Large intestine (tissue), 3 donors: Measurements from ENCODE around the gene TPRG1L. TPM values are rescaled to one million over a fixed set of nuclear protein-coding genes. Genes with fewer than 3 reads are reported as not detected.

Source experiments
- DNase-seq, 2 donors: peaks; one replicate each; pipeline versions ENCODE4 v3.0.0 to v3.0.0-alpha.2; 2013
- H3K27ac ChIP-seq: one replicate; pipeline ENCODE4 v1.5.1; 2013; ENCODE audit warnings: low read length
- H3K27me3 ChIP-seq: 2 replicates; pipeline ENCODE4 v1.6.1; 2013; ENCODE audit warnings: low read length; ENCODE audit not compliant: control insufficient read depth, insufficient read depth
- H3K36me3 ChIP-seq: 2 replicates; pipeline ENCODE4 v1.6.1; 2013; ENCODE audit warnings: low read length; ENCODE audit not compliant: control insufficient read depth, insufficient read depth
- H3K4me1 ChIP-seq: one replicate; pipeline ENCODE4 v1.6.1; 2013; ENCODE audit warnings: low read length; ENCODE audit not compliant: control insufficient read depth, insufficient read depth
- H3K4me3 ChIP-seq: one replicate; pipeline ENCODE4 v1.5.1; 2013; ENCODE audit warnings: low read length
- H3K9me3 ChIP-seq: one replicate; pipeline ENCODE4 v1.6.1; 2013; ENCODE audit warnings: mild to moderate bottlenecking, low read depth, low read length, moderate library complexity; ENCODE audit not compliant: control insufficient read depth
- WGBS: methylation state at CpG from one replicate; pipeline ENCODE4 v1.1.5; 2013; ENCODE audit warnings: low lambda C conversion rate; ENCODE audit not compliant: insufficient coverage; 5-methylcytosine and 5-hydroxymethylcytosine counted together
- polyA plus RNA-seq: library from polyadenylated mRNA; unstranded; fragments of 120-200 nt; gene quantifications from one replicate; pipeline ENCODE4 v1.2.1, GENCODE V29; 2013

Gene TPRG1L
- polyA plus RNA-seq, 1 donor = 81.6 TPM

- H3K9me3 ChIP-seq = no peaks in the 10 kb centered on the region
- peaks cover 6% of the 10 kb centered on the region for H3K27me3 ChIP-seq
These were observed 15.6 kb upstream of the TPRG1L start for GRCh38 chr1:3609016-3609768.

GRCh38 chr1:3609769-3610526 is 14.9 kb upstream of the TPRG1L start:
- WGBS = no CpG with 5 or more reads among the region's 24 CpGs
- Histone ChIP-seq H3K27ac (no peak overlapping the region), H3K4me3 (no peak overlapping the region), H3K9me3 (no peaks in the 10 kb centered on the region), H3K27me3 (peaks cover 6% of the 10 kb centered on the region), H3K4me1 (peaks cover 23% of the 10 kb centered on the region), H3K36me3 (no peaks in the 10 kb centered on the region)
- no peak for DNase-seq

More at GRCh38 chr1:3609016-3609768, 15.6 kb upstream of the TPRG1L start:
- Histone ChIP-seq H3K4me1 (peaks cover 23% of the 10 kb centered on the region), H3K27ac (no peak overlapping the region), H3K36me3 (no peaks in the 10 kb centered on the region), H3K4me3 (no peak overlapping the region)
- no peak for DNase-seq
- no CpG with 5 or more reads among the region's 22 CpGs for WGBS

GRCh38 chr1:3610527-3611169 is 14.2 kb upstream of the TPRG1L start:
- peak overlapping the region; percentile 32 for H3K4me3 ChIP-seq
- peaks cover 6% of the 10 kb centered on the region for H3K27me3 ChIP-seq
- H3K4me1 ChIP-seq = peaks cover 23% of the 10 kb centered on the region
- peak in 1 of 2 donors; percentile 33 for DNase-seq
- no peaks in the 10 kb centered on the region for H3K36me3 ChIP-seq
- no peaks in the 10 kb centered on the region for H3K9me3 ChIP-seq
- no CpG with 5 or more reads among the region's 27 CpGs for WGBS
- no peak overlapping the region for H3K27ac ChIP-seq

GRCh38 chr1:3611170-3612019 is 13.4 kb upstream of the TPRG1L start, which contains the start of gene MEGF6:
TSS of gene MEGF6 (minus strand) at chr1:3611508. CDS start at chr1:3611268, 240 bp downstream.
- peak; percentile 51 to 59 for DNase-seq
- H3K4me3 ChIP-seq = peak within 1 kb of the TSS; percentile 32
- no peak within 1 kb of the TSS for H3K27ac ChIP-seq
- WGBS = no CpG with 5 or more reads among the region's 87 CpGs
- no peaks in the 10 kb centered on the region for H3K9me3 ChIP-seq
- no peaks in the 10 kb centered on the region for H3K36me3 ChIP-seq
- peaks cover 23% of the 10 kb centered on the region for H3K4me1 ChIP-seq
- peaks cover 6% of the 10 kb centered on the region for H3K27me3 ChIP-seq

GRCh38 chr1:3612123-3612522 is 12.7 kb upstream of the TPRG1L start:
- H3K9me3 ChIP-seq = no peaks in the 10 kb centered on the region
- WGBS = no CpG with 5 or more reads among the region's 7 CpGs
- H3K4me3 ChIP-seq = no peak overlapping the region
- H3K27me3 ChIP-seq = peaks cover 6% of the 10 kb centered on the region
- H3K4me1 ChIP-seq = peaks cover 23% of the 10 kb centered on the region
- no peaks in the 10 kb centered on the region for H3K36me3 ChIP-seq
- H3K27ac ChIP-seq = no peak overlapping the region
- DNase-seq = no peak

- DNase-seq = no peak
- no peaks in the 10 kb centered on the region for H3K36me3 ChIP-seq
- no peaks in the 10 kb centered on the region for H3K9me3 ChIP-seq
- no peak overlapping the region for H3K4me3 ChIP-seq
- H3K27me3 ChIP-seq = peaks cover 4% of the 10 kb centered on the region
- peaks cover 30% of the 10 kb centered on the region for H3K4me1 ChIP-seq
- H3K27ac ChIP-seq = no peak overlapping the region
- 30% methylated on average over 2 of the region's 20 CpGs for WGBS
These were observed 9.8 kb upstream of the TPRG1L start for GRCh38 chr1:3614755-3615742.

GRCh38 chr1:3616861-3617260 is 8.0 kb upstream of the TPRG1L start:
- no CpG with 5 or more reads among the region's 9 CpGs for WGBS
- no peaks in the 10 kb centered on the region for H3K9me3 ChIP-seq
- no peak overlapping the region for H3K27ac ChIP-seq
- H3K4me3 ChIP-seq = no peak overlapping the region
- DNase-seq = no peak
- H3K27me3 ChIP-seq = no peaks in the 10 kb centered on the region
- H3K36me3 ChIP-seq = no peaks in the 10 kb centered on the region
- H3K4me1 ChIP-seq = peaks cover 25% of the 10 kb centered on the region

- H3K36me3 ChIP-seq = no peaks in the 10 kb centered on the region
- H3K9me3 ChIP-seq = no peaks in the 10 kb centered on the region
- H3K27me3 ChIP-seq = no peaks in the 10 kb centered on the region
- H3K4me1 ChIP-seq = peaks cover 28% of the 10 kb centered on the region
- no peak for DNase-seq
- H3K27ac ChIP-seq = no peak overlapping the region
- WGBS = 60% methylated on average over 1 of the region's 18 CpGs
- no peak overlapping the region for H3K4me3 ChIP-seq
These were observed 6.9 kb upstream of the TPRG1L start for GRCh38 chr1:3617806-3618345.

- WGBS = no CpG with 5 or more reads among the region's 9 CpGs
- H3K27me3 ChIP-seq = no peaks in the 10 kb centered on the region
These were observed 6.3 kb upstream of the TPRG1L start for GRCh38 chr1:3618531-3618880.

More at GRCh38 chr1:3618531-3618880, 6.3 kb upstream of the TPRG1L start:
- DNase-seq = no peak
- H3K36me3 ChIP-seq = no peaks in the 10 kb centered on the region
- no peak overlapping the region for H3K27ac ChIP-seq
- no peak overlapping the region for H3K4me3 ChIP-seq
- peaks cover 30% of the 10 kb centered on the region for H3K4me1 ChIP-seq
- H3K9me3 ChIP-seq = no peaks in the 10 kb centered on the region
